A549 (cell line): ENCODE measurements around the gene MORF4L1.

Experiments
- BCL3 ChIP-seq: fragments of >200 bp; sonication (Bioruptor Twin); formaldehyde crosslinking; IDR thresholded peaks from 3 replicates; pipeline ENCODE4 v1.6.1; 2016
- CTCF ChIP-seq: fragments of >200 bp; sonication (Bioruptor Twin); formaldehyde crosslinking; IDR thresholded peaks from 3 replicates; pipeline ENCODE4 v1.5.1; 2016
- EP300 ChIP-seq, 2 experiments: fragments of >200 bp; sonication (Bioruptor Twin); formaldehyde crosslinking; IDR thresholded peaks; 2 replicates in 1 of 2; 3 replicates in 1 of 2; pipeline ENCODE4 v1.6.1; 2016 to 2017
- JUN ChIP-seq, 2 experiments: fragments of >200 bp; sonication (Bioruptor Twin); formaldehyde crosslinking; IDR thresholded peaks; 2 replicates in 1 of 2; 3 replicates in 1 of 2; pipeline ENCODE4 v1.6.1; 2016 to 2017
- POLR2A ChIP-seq: IDR thresholded peaks from 2 replicates; pipeline ENCODE4 v1.6.1; 2012; ENCODE audit warnings: mild to moderate bottlenecking, low read length
- RAD21 ChIP-seq, 2 experiments: fragments of >200 bp in 1 of 2; sonication (Bioruptor Twin) in 1 of 2; formaldehyde crosslinking in 1 of 2; IDR thresholded peaks in 1 of 2; conservative IDR thresholded peaks in 1 of 2; 2 replicates in 1 of 2; 3 replicates in 1 of 2; pipeline ENCODE4 v1.6.1; 2012 to 2018; ENCODE audit warnings: inconsistent platforms in 1 of 2
- RFX5 ChIP-seq: fragments of 450-650 bp; IDR thresholded peaks from 2 replicates; pipeline ENCODE4 v1.7.1; 2014; ENCODE audit warnings: antibody characterized with exemption, mild to moderate bottlenecking, moderate library complexity

GRCh38 chr15:78850941-78851755, 21.5 kb upstream of the MORF4L1 start:
- TF ChIP-seq EP300 (IDR thresholded peaks at IDR 0.05) (no peak), CTCF (no peak), BCL3 (no peak), POLR2A (no peak), RAD21 (conservative IDR thresholded peaks at IDR 0.05 in 1 of 2, IDR thresholded peaks at IDR 0.05 in 1 of 2) (no peak), RFX5 (no peak), JUN (IDR thresholded peaks at IDR 0.05) (no peak)
